Activated naive CD8-positive, alpha-beta T cell treated with anti-CD3 and anti-CD28 coated beads, Interleukin-2, amount 50 U/mL, for 24 hours (primary cell): ENCODE data around the gene XPR1.
A peak's percentile ranks its signal among the peaks of the same experiment; 100 is the strongest.
"Not testable (repeated sequence)": the region's sequence is repeated elsewhere in the genome, so short reads cannot be mapped to it uniquely, and the experiment has no call there.

Experiments used
- ATAC-seq: fragments of 150-1000 bp; cut with Tn5 transposase; one replicate; pipeline ENCODE4 v1.10.0; 2021
- DNase-seq: peaks from one replicate; pipeline ENCODE4 v3.0.0; 2021
- H3K27ac Mint-ChIP-seq: one replicate; pipeline ENCODE4 v1.8.0; 2021; ENCODE audit warnings: mild to moderate bottlenecking, mixed read lengths
- H3K27me3 Mint-ChIP-seq: one replicate; pipeline ENCODE4 v1.8.0; 2021; ENCODE audit warnings: mixed read lengths
- H3K36me3 Mint-ChIP-seq: one replicate; pipeline ENCODE4 v1.8.0; 2021; ENCODE audit warnings: low read depth, mixed read lengths
- H3K4me1 Mint-ChIP-seq: one replicate; pipeline ENCODE4 v1.8.0; 2021; ENCODE audit warnings: mixed read lengths
- H3K4me3 Mint-ChIP-seq: one replicate; pipeline ENCODE4 v1.8.0; 2021; ENCODE audit warnings: mild to moderate bottlenecking, moderate library complexity, mixed read lengths
- H3K9me3 Mint-ChIP-seq: one replicate; pipeline ENCODE4 v1.8.0; 2021; ENCODE audit warnings: mixed read lengths

The XPR1 gene

DNA sequence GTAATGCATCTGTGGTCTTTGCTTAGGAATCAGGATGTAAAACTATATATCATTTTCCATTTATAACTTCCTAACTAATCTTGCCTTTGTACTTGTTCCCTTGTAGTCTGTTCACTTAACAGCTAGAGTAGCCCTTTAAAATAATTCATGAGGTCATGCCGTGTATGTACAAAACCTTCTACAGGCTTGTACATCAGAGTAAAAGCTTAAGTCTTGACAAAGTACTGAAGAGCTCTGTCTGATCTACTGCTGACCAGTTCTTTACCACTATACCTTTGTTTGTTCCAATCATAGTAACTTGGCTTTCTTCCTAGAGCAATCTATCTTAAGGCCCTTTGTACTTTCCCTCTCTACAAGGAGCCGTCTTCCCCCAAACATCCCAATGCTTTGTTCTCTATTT lies 190.1 kb downstream of the XPR1 start:
- H3K4me3 Mint-ChIP-seq: no peak overlapping the region
- H3K9me3 Mint-ChIP-seq: no peaks in the 10 kb centered on the region
- peaks cover 9% of the 10 kb centered on the region for H3K36me3 Mint-ChIP-seq
- no peak for DNase-seq
- no peak overlapping the region for H3K27ac Mint-ChIP-seq
- H3K27me3 Mint-ChIP-seq: no peaks in the 10 kb centered on the region
- no peaks in the 10 kb centered on the region for H3K4me1 Mint-ChIP-seq
- ATAC-seq: no peak

DNA sequence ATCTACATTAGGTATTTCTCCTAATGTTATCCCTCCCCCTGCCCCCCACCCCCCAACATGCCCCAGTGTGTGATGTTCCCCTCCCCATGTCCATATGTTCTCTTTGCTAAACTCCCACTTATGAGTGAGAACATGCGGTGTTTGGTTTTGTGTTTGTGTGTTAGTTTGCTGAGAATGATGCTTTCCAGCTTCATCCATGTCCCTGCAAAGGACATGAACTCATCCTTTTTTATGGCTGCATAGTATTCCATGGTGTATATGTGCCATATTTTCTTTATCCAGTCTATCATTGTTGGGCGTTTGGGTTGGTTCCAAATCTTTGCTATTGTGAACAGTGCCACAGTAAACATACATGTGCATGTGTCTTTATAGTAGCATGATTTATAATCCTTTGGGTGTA lies 199.7 kb downstream of the XPR1 start:
- not testable (repeated sequence) for H3K4me1 Mint-ChIP-seq, H3K27ac Mint-ChIP-seq, ATAC-seq, H3K4me3 Mint-ChIP-seq, H3K9me3 Mint-ChIP-seq, H3K27me3 Mint-ChIP-seq, DNase-seq
- peaks cover 63% of the 10 kb centered on the region for H3K36me3 Mint-ChIP-seq

- H3K9me3 Mint-ChIP-seq, ATAC-seq, H3K4me3 Mint-ChIP-seq, H3K27ac Mint-ChIP-seq, H3K27me3 Mint-ChIP-seq, DNase-seq, H3K4me1 Mint-ChIP-seq: not testable (repeated sequence)
- peaks cover 72% of the 10 kb centered on the region for H3K36me3 Mint-ChIP-seq
Measured at GRCh38 chr1:180833180-180833579, 201.4 kb downstream of the XPR1 start.

DNA sequence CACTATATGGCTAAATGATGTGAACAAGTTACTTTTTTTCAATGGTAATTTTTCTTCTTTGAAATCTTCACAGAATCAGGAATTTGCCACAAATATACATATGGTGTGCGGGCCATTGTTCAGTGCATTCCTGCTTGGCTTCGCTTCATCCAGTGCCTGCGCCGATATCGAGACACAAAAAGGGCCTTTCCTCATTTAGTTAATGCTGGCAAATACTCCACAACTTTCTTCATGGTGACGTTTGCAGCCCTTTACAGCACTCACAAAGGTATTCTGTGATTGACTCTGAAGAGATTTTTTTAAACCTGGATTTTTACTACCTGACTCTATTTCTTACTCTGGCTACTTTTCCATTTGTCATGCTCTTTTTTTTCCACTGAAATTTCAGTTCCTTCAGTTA lies 204.6 kb downstream of the XPR1 start:
- peaks cover 7% of the 10 kb centered on the region for H3K4me1 Mint-ChIP-seq
- H3K4me3 Mint-ChIP-seq: no peak overlapping the region
- peaks cover 9% of the 10 kb centered on the region for H3K9me3 Mint-ChIP-seq
- peaks cover 56% of the 10 kb centered on the region for H3K36me3 Mint-ChIP-seq
- no peaks in the 10 kb centered on the region for H3K27me3 Mint-ChIP-seq
- H3K27ac Mint-ChIP-seq: no peak overlapping the region
- ATAC-seq (no peak), DNase-seq (no peak)

DNA sequence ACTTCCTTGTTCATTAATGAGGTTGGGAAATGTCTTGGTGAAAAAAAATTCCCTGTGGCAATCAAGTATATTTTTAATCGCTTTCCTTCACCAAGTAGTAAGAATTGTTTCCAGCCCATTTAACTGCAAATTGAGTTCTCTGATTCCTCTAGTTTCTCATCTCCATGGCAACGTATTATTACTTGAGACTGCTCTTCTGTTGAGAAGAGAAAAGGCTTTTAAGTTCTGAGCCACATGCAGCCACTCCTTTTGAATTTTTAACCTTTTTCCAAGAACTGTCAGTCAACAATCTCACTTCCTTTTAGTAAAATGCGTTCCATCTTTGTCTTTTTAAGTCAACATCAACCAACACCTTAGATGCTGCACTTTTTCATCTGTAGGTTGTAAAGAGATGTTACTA lies 205.2 kb downstream of the XPR1 start:
- Mint-ChIP-seq H3K9me3 (peaks cover 9% of the 10 kb centered on the region), H3K36me3 (peaks cover 50% of the 10 kb centered on the region)

DNA sequence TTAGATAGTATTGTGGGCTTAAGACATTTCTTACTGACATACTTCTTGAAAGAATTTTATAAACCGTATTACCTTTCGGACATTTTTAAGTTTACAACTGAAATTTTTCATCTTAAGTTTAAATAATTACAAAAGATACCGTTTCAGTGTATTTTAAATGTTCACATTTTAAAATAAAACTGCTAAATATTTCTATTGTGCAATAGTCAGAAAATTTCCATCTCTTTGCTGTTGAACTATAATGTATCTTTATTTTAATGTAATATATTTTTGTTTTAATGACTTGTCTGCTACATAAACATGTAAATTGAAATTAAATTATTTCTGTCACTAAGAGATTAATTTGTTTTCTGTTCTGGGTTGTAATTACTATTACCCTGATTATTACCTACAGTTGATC lies 206.7 kb downstream of the XPR1 start:
- Mint-ChIP-seq H3K36me3 (peaks cover 35% of the 10 kb centered on the region), H3K9me3 (no peaks in the 10 kb centered on the region), H3K4me1 (peaks cover 7% of the 10 kb centered on the region), H3K27me3 (no peaks in the 10 kb centered on the region), H3K4me3 (no peak overlapping the region), H3K27ac (no peak overlapping the region)
- no peak for DNase-seq
- no peak for ATAC-seq

More for the DNA sequence above, 205.2 kb downstream of the XPR1 start:
- ATAC-seq (no peak), DNase-seq (no peak)
- no peak overlapping the region for H3K27ac Mint-ChIP-seq
- H3K4me1 Mint-ChIP-seq: peaks cover 7% of the 10 kb centered on the region
- no peaks in the 10 kb centered on the region for H3K27me3 Mint-ChIP-seq
- no peak overlapping the region for H3K4me3 Mint-ChIP-seq

GRCh38 chr1:180839547-180839946 lies 207.7 kb downstream of the XPR1 start:
- no peaks in the 10 kb centered on the region for H3K9me3 Mint-ChIP-seq
- DNase-seq: no peak
- no peak overlapping the region for H3K27ac Mint-ChIP-seq
- H3K4me1 Mint-ChIP-seq: peaks cover 7% of the 10 kb centered on the region
- H3K4me3 Mint-ChIP-seq: no peak overlapping the region
- peaks cover 26% of the 10 kb centered on the region for H3K36me3 Mint-ChIP-seq
- ATAC-seq: no peak
- H3K27me3 Mint-ChIP-seq: no peaks in the 10 kb centered on the region

GRCh38 chr1:180841415-180841814 lies 209.6 kb downstream of the XPR1 start:
- no peaks in the 10 kb centered on the region for H3K27me3 Mint-ChIP-seq
- DNase-seq (no peak), ATAC-seq (no peak)
- peaks cover 14% of the 10 kb centered on the region for H3K36me3 Mint-ChIP-seq
- peaks cover 6% of the 10 kb centered on the region for H3K4me1 Mint-ChIP-seq
- no peak overlapping the region for H3K4me3 Mint-ChIP-seq
- H3K27ac Mint-ChIP-seq: no peak overlapping the region
- no peaks in the 10 kb centered on the region for H3K9me3 Mint-ChIP-seq

DNA sequence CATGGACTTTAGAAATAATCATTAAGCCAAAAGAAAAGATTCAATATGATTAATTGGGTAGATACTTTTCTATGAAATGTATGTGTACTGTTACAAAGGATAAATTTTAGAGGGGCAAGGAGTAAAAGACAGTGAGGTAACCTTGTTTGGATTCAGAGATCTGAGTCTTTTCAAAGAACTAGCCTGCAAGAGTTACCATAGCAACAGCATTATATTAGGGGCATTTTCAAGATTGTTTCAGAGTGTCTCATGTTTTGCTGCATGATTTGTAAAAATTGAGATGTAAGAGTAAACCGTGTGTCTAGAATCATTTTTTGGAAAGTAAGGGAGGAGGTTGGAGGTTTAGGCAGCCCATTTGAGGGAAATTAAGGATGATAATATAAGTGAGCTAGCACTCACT lies 210.2 kb downstream of the XPR1 start:
- Mint-ChIP-seq H3K4me1 (peaks cover under 1% of the 10 kb centered on the region), H3K4me3 (no peak overlapping the region)
- no peak for DNase-seq

GRCh38 chr1:180842491-180843275 lies 210.9 kb downstream of the XPR1 start:
- no peaks in the 10 kb centered on the region for H3K4me1 Mint-ChIP-seq
- H3K4me3 Mint-ChIP-seq: no peak overlapping the region
- no peak for DNase-seq
- no peak for ATAC-seq
- peaks cover 9% of the 10 kb centered on the region for H3K36me3 Mint-ChIP-seq
- no peaks in the 10 kb centered on the region for H3K27me3 Mint-ChIP-seq
- H3K9me3 Mint-ChIP-seq: no peaks in the 10 kb centered on the region
- H3K27ac Mint-ChIP-seq: no peak overlapping the region

More for the DNA sequence above, 210.2 kb downstream of the XPR1 start:
- no peaks in the 10 kb centered on the region for H3K9me3 Mint-ChIP-seq
- no peak overlapping the region for H3K27ac Mint-ChIP-seq
- ATAC-seq: no peak
- no peaks in the 10 kb centered on the region for H3K27me3 Mint-ChIP-seq
- peaks cover 10% of the 10 kb centered on the region for H3K36me3 Mint-ChIP-seq

GRCh38 chr1:180845352-180845751 lies 213.5 kb downstream of the XPR1 start:
- no peak for ATAC-seq
- no peaks in the 10 kb centered on the region for H3K9me3 Mint-ChIP-seq
- no peak for DNase-seq
- peaks cover 7% of the 10 kb centered on the region for H3K36me3 Mint-ChIP-seq
- H3K27ac Mint-ChIP-seq: no peak overlapping the region
- H3K27me3 Mint-ChIP-seq: no peaks in the 10 kb centered on the region
- no peak overlapping the region for H3K4me3 Mint-ChIP-seq
- no peaks in the 10 kb centered on the region for H3K4me1 Mint-ChIP-seq

DNA sequence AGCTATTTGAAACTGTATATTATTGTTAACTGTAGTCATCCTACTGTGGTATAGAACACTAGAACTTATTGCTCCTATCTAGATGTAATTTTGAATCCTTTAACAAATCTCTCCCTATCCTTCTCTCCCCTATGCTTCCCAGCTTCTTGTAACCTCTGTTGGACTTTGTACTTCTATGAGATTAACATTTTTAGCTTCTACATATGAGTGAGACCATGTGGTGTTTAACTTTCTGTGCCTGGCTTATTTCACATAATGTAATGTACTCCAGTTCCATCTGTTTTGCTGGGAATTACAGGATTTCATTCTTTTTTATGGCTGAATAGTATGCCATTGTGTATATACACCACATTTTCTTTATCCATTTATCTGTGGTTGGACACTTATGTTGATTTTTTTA lies 216.4 kb downstream of the XPR1 start:
- ATAC-seq (no peak), DNase-seq (no peak)
- Mint-ChIP-seq H3K9me3 (peaks cover 9% of the 10 kb centered on the region), H3K4me1 (peaks cover 16% of the 10 kb centered on the region), H3K4me3 (no peak overlapping the region), H3K36me3 (peaks cover 17% of the 10 kb centered on the region), H3K27ac (no peak overlapping the region), H3K27me3 (no peaks in the 10 kb centered on the region)

DNA sequence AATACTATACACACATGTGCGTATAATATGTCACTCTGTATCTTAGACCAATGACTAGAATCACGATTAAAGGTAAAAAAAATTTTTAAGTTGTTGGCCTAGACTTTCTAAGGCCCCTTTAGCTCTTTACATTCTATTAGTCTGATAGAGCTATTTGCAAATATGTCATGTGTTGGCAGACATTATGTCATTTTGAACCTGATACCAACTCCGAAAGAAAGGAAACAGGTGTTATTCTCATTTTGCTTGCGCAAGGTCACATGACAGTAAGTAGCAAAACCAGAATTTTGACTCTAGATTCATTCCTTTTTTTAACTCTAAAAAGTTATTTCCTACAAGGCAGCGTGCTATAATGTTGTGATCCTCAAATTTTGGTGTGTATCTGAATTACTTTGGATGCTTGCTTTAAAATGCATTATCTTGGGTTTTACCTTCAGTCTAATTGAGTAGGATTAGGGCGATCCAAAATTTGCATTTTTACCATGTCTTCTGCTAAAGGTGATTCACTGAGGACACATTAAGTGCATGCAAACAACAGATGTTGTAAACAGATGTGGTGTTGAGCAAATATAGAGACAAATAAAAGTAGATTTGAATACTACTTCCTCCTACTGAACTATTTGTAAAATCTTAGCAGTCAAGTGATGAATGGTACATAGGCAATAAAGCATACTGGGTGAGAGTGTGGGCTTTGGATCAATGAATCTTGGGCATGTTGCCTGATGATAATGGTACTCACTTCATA lies 217.4 kb downstream of the XPR1 start:
- H3K9me3 Mint-ChIP-seq: peaks cover 9% of the 10 kb centered on the region

DNA sequence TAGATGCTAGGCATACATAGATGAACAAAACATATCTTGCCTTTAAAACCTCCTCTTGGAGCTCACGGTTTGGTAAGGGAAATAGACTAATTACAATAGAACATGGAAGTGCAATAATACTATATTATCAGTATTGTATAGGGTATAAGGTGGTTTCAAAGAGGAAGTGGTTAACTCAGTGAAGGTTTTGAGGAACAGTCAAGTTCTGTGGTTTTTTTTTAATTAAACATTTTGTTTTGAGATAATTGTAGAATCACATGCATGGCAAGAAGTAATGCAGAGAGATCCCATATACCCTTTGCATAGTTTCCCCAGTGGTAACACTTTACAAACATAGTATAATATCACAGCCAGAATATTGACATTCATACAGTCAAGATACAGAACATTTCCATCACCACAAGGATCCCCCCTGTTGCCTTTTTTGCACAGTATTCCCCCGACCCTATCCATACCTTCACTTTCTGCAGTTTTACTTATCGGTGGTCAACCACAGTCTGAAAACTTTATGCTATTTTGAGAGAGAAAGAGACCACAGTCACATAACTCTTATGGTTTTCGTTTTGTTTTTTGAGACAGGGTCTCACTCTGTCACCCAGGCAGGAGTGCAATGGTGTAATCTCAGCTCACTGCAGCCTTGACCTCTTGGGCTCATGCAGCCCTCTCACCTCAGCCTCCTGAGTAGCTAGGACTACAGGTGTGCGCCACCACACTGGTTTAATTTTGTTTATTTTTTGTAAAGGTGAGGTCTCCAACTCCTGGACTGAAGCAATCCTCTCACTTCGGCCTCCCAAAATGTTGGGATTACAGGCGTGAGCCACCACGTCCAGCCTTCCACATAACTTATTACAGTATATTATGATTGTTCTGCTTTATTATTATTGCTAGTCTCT lies 220.4 kb downstream of the XPR1 start:
- Mint-ChIP-seq H3K9me3 (peaks cover 9% of the 10 kb centered on the region), H3K36me3 (peaks cover 18% of the 10 kb centered on the region), H3K4me1 (peaks cover 18% of the 10 kb centered on the region), H3K4me3 (no peak overlapping the region), H3K27ac (no peak overlapping the region), H3K27me3 (no peaks in the 10 kb centered on the region)
- DNase-seq (no peak), ATAC-seq (peak; percentile 40)

More for the DNA sequence above, 217.4 kb downstream of the XPR1 start:
- peaks cover 19% of the 10 kb centered on the region for H3K36me3 Mint-ChIP-seq
- no peak overlapping the region for H3K27ac Mint-ChIP-seq
- no peak overlapping the region for H3K4me3 Mint-ChIP-seq
- DNase-seq (no peak), ATAC-seq (no peak)
- no peaks in the 10 kb centered on the region for H3K27me3 Mint-ChIP-seq
- H3K4me1 Mint-ChIP-seq: peaks cover 18% of the 10 kb centered on the region
